GM10847 (cell line): Measurements from ENCODE around the gene RGS21.

Experiments used
- POLR2A ChIP-seq: IDR thresholded peaks from 2 replicates; pipeline ENCODE4 v1.6.1; 2011; ENCODE audit not compliant: insufficient read length; ENCODE audit errors: extremely low read depth

Gene RGS21

GRCh38 chr1:192358822-192359221 lies 42.0 kb downstream of the RGS21 start:
- no peak for TF ChIP-seq POLR2A

- no peak for TF ChIP-seq POLR2A
Observed at GRCh38 chr1:192363177-192363576, 46.4 kb downstream of the RGS21 start.

- no peak for TF ChIP-seq POLR2A
Observed at GRCh38 chr1:192367436-192367835, 50.6 kb downstream of the RGS21 start.

- no peak for TF ChIP-seq POLR2A
Observed at GRCh38 chr1:192375306-192375705, 58.5 kb downstream of the RGS21 start.

DNA sequence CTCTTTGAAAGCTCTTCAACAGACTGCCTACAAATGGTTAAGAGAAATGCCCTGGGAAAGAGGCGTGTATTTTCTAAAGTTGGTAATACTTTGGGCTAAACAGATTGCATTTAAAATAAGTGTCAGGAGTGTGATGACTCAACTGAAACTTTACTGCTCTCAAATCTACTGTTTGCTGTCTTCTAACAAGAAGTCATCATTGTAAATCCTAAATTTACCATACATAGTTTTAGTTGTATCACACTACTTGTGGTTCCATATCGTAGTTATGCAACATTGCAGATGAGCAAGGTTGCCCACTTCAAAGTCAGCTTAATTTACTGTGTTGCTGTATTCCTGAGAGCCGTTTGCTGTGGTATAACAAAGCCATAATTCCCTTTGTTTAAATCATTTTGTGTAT lies 59.6 kb downstream of the RGS21 start:
- no peak for TF ChIP-seq POLR2A

DNA sequence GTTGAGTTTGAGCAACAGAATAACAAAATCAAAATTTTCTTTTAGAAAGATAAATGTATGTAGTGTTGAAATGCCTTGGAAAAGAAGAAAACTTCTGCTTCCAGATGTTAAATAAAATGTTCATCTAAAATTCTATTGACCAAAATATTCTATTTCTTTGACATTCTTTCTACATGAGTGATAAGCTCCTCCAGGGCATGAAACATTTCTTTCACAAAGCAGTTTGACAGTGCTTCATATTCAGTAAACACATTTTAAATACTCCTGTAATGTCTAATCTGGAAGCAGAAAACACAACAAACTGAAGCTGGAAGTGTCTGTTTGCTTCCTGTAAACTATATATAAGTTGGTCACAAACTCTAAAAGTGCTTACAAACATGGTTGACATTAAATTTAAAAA lies 61.5 kb downstream of the RGS21 start:
- no peak for TF ChIP-seq POLR2A

GRCh38 chr1:192378878-192379277 lies 62.1 kb downstream of the RGS21 start:
- no peak for TF ChIP-seq POLR2A

DNA sequence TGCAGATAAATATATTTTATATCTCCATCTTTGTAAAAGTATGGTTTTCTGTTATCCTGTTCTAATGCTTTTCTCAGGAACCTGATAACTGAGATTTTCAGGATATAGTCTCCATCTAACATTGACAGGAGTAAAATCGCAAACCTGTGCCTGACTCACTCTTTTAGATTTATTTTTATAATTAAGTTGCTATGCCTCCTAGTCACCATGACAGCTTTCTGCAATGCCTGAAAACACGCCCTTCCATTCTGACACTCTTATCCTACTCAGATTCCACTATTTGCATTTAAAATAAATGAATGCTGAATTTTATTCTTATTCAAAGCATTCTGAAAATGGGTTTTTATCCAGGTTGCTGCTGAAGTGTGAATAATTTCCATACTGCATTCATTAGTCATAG lies 62.8 kb downstream of the RGS21 start:
- TF ChIP-seq POLR2A = no peak

DNA sequence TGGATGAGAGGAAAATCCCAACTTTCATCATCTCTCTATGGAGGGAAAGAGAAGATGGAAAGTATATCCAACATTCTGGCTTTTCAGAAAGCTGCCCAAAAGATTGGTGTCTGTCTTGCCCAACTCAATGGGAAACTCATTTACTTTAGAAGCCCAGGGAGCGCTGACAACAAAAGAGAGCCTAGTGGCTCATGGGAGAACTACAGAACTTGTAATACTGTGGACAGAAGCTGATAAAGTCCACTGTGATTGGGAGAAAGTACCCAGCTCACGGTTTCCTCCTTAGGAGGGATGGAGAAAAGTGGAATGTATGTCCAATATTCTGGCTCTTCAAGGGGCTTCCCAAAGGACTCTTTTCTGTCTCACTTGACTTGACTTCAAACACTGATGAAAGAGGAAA lies 66.0 kb downstream of the RGS21 start:
- no peak for TF ChIP-seq POLR2A

- TF ChIP-seq POLR2A = no peak
Observed at GRCh38 chr1:192386051-192386650, 69.4 kb downstream of the RGS21 start.

GRCh38 chr1:192395211-192395610 lies 78.4 kb downstream of the RGS21 start:
- no peak for TF ChIP-seq POLR2A

DNA sequence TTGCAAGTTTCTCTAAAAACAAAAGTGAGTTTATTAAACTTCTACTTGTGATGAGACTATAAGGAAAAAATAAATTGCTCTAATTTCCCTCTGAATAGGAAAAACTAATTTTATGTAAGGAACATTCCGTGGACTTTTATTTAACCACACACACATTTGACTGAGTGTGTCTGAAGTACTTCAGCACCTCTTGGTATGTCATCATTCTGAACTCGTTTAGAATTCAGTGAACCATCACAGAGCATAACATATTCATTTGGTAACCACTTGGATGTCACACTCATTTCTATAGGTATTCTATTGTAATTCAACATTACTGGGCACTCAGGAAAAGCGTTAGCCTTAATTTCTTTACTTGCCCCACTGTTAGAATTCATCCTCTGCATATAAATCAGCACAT lies 79.1 kb downstream of the RGS21 start:
- TF ChIP-seq POLR2A = no peak

- TF ChIP-seq POLR2A = no peak
Observed at GRCh38 chr1:192399161-192399560, 82.4 kb downstream of the RGS21 start.

GRCh38 chr1:192401825-192402224 lies 85.0 kb downstream of the RGS21 start:
- no peak for TF ChIP-seq POLR2A

DNA sequence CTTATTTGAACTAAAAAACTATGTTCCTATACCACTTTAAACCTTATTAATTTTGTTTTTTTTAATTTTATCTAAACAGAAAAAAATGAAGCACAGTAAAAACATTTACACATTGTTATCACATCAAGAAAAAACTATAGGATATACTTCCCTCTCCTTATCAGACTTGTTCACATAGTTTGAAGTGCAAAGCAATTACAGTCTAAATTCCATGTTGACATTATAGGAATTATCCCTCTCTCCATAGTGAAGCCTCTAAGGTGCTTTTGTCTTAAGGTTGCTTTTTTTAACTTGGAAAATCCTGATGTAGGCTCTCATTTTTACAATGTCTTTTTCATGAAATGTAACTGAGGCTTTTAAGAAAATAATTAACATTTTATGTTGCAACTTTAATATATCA lies 85.8 kb downstream of the RGS21 start:
- no peak for TF ChIP-seq POLR2A

DNA sequence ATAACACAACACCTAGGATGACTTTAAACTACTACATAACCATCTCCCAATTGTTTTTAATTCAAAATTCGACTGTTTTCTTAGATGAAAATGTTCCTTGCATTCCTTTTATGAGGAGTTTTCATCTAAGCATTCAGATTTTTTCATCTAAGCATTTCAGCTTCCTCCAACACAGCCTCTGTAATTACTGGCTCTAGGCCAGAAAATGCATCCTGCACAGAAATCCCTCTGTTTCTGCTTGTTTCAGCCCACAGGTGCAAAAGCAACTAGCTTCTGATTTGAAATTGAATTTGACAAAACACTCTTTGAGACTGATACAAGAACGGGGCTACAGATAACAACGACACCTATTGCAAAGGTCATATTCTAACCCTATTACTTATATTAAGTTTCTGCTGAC lies 90.4 kb downstream of the RGS21 start:
- no peak for TF ChIP-seq POLR2A
